IMR-90 (cell line): ENCODE measurements around the gene OR5A2. TPM values are rescaled to one million over a fixed set of nuclear protein-coding genes. Genes with fewer than 3 reads are reported as not detected.

Source experiments
- ATAC-seq: fragments of 200-7000 bp; cut with Tn5 transposase; 2 replicates; pipeline ENCODE4 v1.9.1; 2020; ENCODE audit warnings: low read depth, mild to moderate bottlenecking, moderate library complexity
- BruUV-seq: library from RNA; stranded (reverse); fragments of 400-500 nt; replicated peaks from 2 replicates; lab custom pipeline; 2021; lab: Mats Ljungman, UMichigan
- CTCF ChIA-PET: fragments of 300-600 bp; formaldehyde crosslinking; extraction: SDS; loops from one replicate; lab custom pipeline; 2021; ENCODE audit warnings: antibody characterized with exemption; lab: Yijun Ruan, JAX
- POLR2A ChIA-PET: fragments of 300-600 bp; sonication (Branson Sonifier 250); formaldehyde crosslinking; loops from one replicate; lab custom pipeline; 2022; ENCODE audit warnings: antibody characterized with exemption; ENCODE audit not compliant: unreplicated experiment; lab: Charles Lee
- DNase-seq: peaks from one replicate; pipeline ENCODE4 v3.0.0; 2013
- H2AFZ ChIP-seq: replicated peaks from 2 replicates; pipeline ENCODE3; 2013; ENCODE audit warnings: low read length, mild to moderate bottlenecking; ENCODE audit not compliant: poor library complexity
- H2AK5ac ChIP-seq: 2 replicates; pipeline ENCODE4 v1.6.1; 2013; ENCODE audit warnings: low read depth, low read length, inconsistent platforms
- H2AK9ac ChIP-seq: replicated peaks from 2 replicates; pipeline ENCODE3; 2013; ENCODE audit warnings: mild to moderate bottlenecking, low read depth, low read length, moderate library complexity; ENCODE audit not compliant: poor library complexity
- H2BK120ac ChIP-seq: 2 replicates; pipeline ENCODE4 v1.6.1; 2013; ENCODE audit warnings: low read depth, low read length, inconsistent platforms
- H2BK15ac ChIP-seq: 3 replicates; pipeline ENCODE4 v1.6.1; 2013; ENCODE audit warnings: low read depth, low read length, inconsistent platforms
- H2BK20ac ChIP-seq: 2 replicates; pipeline ENCODE4 v1.6.1; 2013; ENCODE audit warnings: low read depth, mild to moderate bottlenecking, inconsistent platforms, low read length, moderate library complexity
- H2BK5ac ChIP-seq: 2 replicates; pipeline ENCODE4 v1.6.1; 2013; ENCODE audit warnings: mild to moderate bottlenecking, low read depth, low read length, inconsistent platforms; ENCODE audit not compliant: poor library complexity, severe bottlenecking
- H3K14ac ChIP-seq: replicated peaks from 2 replicates; pipeline ENCODE4 v1.6.1; 2013; ENCODE audit warnings: low read depth, low read length, inconsistent platforms
- H3K18ac ChIP-seq: 2 replicates; pipeline ENCODE4 v1.6.1; 2013; ENCODE audit warnings: low read depth, low read length, control low read depth
- H3K23ac ChIP-seq: 2 replicates; pipeline ENCODE4 v1.6.1; 2013; ENCODE audit warnings: low read depth, low read length, inconsistent platforms
- H3K27ac ChIP-seq: 2 replicates; pipeline ENCODE4 v1.5.1; 2013; ENCODE audit warnings: mild to moderate bottlenecking, control low read depth, low read length; ENCODE audit not compliant: insufficient read depth
- H3K27me3 ChIP-seq: 2 replicates; pipeline ENCODE4 v1.6.1; 2013; ENCODE audit warnings: low read length; ENCODE audit not compliant: control insufficient read depth, insufficient read depth
- H3K36me3 ChIP-seq: 2 replicates; pipeline ENCODE4 v1.6.1; 2013; ENCODE audit warnings: low read length, mixed read lengths; ENCODE audit not compliant: control insufficient read depth, insufficient read depth
- H3K4ac ChIP-seq: 2 replicates; pipeline ENCODE4 v1.6.1; 2013; ENCODE audit warnings: low read depth, low read length, inconsistent platforms
- H3K4me1 ChIP-seq: 2 replicates; pipeline ENCODE4 v1.6.1; 2013; ENCODE audit warnings: low read length, mixed read lengths; ENCODE audit not compliant: control insufficient read depth, insufficient read depth
- H3K4me2 ChIP-seq: 2 replicates; pipeline ENCODE4 v1.6.1; 2013; ENCODE audit warnings: low read depth, mild to moderate bottlenecking, control low read depth, low read length, moderate library complexity
- H3K4me3 ChIP-seq: 2 replicates; pipeline ENCODE4 v1.5.1; 2013; ENCODE audit warnings: low read depth, mild to moderate bottlenecking, control low read depth, low read length, moderate library complexity; ENCODE audit not compliant: insufficient read depth
- H3K56ac ChIP-seq: 2 replicates; pipeline ENCODE4 v1.6.1; 2013; ENCODE audit warnings: low read length, inconsistent platforms; ENCODE audit not compliant: insufficient read depth; ENCODE audit errors: extremely low read depth
- H3K79me1 ChIP-seq, 2 experiments: 2 replicates each; pipeline ENCODE4 v1.6.1; 2013; ENCODE audit warnings: low read length in 2 of 2, inconsistent platforms in 1 of 2, low read depth in 1 of 2
- H3K9ac ChIP-seq: 2 replicates; pipeline ENCODE4 v1.6.1; 2013; ENCODE audit warnings: low read depth, low read length, control low read depth
- H3K9me1 ChIP-seq: 2 replicates; pipeline ENCODE4 v1.6.1; 2013; ENCODE audit warnings: low read length, inconsistent platforms; ENCODE audit not compliant: insufficient read depth
- H3K9me3 ChIP-seq: 2 replicates; pipeline ENCODE4 v1.6.1; 2013; ENCODE audit warnings: low read length; ENCODE audit not compliant: control insufficient read depth, insufficient read depth
- H4K20me1 ChIP-seq: 2 replicates; pipeline ENCODE4 v1.6.1; 2013; ENCODE audit warnings: low read length, inconsistent platforms; ENCODE audit not compliant: insufficient read depth
- H4K5ac ChIP-seq: 2 replicates; pipeline ENCODE4 v1.6.1; 2013; ENCODE audit warnings: mild to moderate bottlenecking, low read depth, low read length, control low read depth
- H4K8ac ChIP-seq, 2 experiments: 2 replicates each; pipeline ENCODE4 v1.6.1; 2013; ENCODE audit warnings: low read depth in 2 of 2, low read length in 2 of 2, control low read depth in 1 of 2, inconsistent platforms in 1 of 2
- H4K91ac ChIP-seq: 2 replicates; pipeline ENCODE4 v1.6.1; 2013; ENCODE audit warnings: low read depth, low read length, inconsistent platforms; ENCODE audit not compliant: insufficient read depth
- BHLHE40 ChIP-seq: fragments of 150-350 bp; IDR thresholded peaks from 2 replicates; pipeline ENCODE4 v1.6.1; 2016; ENCODE audit warnings: mild to moderate bottlenecking, low read depth, low read length
- NFE2L2 ChIP-seq: fragments of 150-350 bp; IDR thresholded peaks from 2 replicates; pipeline ENCODE4 v1.6.1; 2016; ENCODE audit warnings: low read depth, mild to moderate bottlenecking, low read length
- RCOR1 ChIP-seq: IDR thresholded peaks from 2 replicates; pipeline ENCODE4 v1.6.1; 2012; ENCODE audit warnings: mild to moderate bottlenecking, low read length, improper control_type of control experiment; ENCODE audit not compliant: insufficient replicate concordance
- RFX5 ChIP-seq: IDR thresholded peaks from 2 replicates; pipeline ENCODE4 v1.8.0; 2012; ENCODE audit warnings: low read depth, mild to moderate bottlenecking, low read length, moderate library complexity
- WGBS, 2 experiments: methylation state at CpG; one replicate each; pipeline versions ENCODE4 v1.1.5 to v1.1.7; 2013; ENCODE audit warnings: missing lambda C conversion rate in 2 of 2; ENCODE audit not compliant: insufficient read length in 1 of 2; ENCODE audit errors: extremely low coverage in 2 of 2; 5-methylcytosine and 5-hydroxymethylcytosine counted together
- dilution Hi-C: fragments of 300-500 bp; cut with HindIII; formaldehyde crosslinking; loops from one replicate; pipeline ENCODE4 v1.14.3; 2018; ENCODE audit warnings: low sequenced_read_pairs; ENCODE audit not compliant: unreplicated experiment
- in situ Hi-C: fragments of 300-500 bp; cut with MboI; formaldehyde crosslinking; loops from 3 replicates; pipeline ENCODE4 v1.14.3; 2019; ENCODE audit warnings: low sequenced_read_pairs, inconsistent platforms, mixed read lengths
- intact Hi-C: fragments of 100-400 bp; cut with micrococcal nuclease; formaldehyde crosslinking; loops from 2 replicates; pipeline ENCODE4 v1.10.0; 2022
- polyA plus RNA-seq, 3 experiments: library from polyadenylated mRNA; depleted of rRNA; stranded (reverse); fragments of >200 nt; gene quantifications; 2 replicates each; pipeline ENCODE4 v1.2.3, GENCODE V29; 2012; ENCODE audit warnings: low replicate concordance in 1 of 3
- total RNA-seq: library from RNA; depleted of rRNA; stranded (reverse); fragments of >200 nt; gene quantifications from 2 replicates; pipeline ENCODE4 v1.2.3, GENCODE V29; 2012

Gene OR5A2
- total and polyA plus RNA-seq, 2 of the 4 experiments (the other 2 are of a cell fraction), result not detected

DNA sequence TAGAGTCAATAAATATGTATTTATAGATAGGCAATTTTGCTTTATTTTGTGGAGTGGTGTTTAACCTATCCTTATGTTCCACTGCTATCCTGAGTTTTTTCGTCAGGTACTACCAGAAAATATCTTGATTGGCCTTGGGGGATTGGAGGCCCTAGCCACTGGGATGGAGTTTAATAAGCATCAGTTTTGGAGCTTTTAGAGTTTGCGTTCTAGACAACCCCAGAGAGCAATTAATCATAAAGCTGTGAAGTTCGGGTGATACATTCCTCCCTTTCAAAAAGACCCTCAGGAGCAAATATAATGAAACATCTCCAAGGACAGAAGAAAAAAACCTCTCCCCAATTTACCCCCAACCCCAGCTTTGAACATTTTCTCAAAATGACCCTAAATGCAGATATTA is 10.0 kb upstream of the OR5A2 start, which contains the start of gene OR5A1:
Gene OR5A1 (plus strand): TSS at position 301 of the 400 bp plus-strand sequence. CDS start 6,700 bp downstream, outside the sequence.
- intact Hi-C loops, result no loop called here

More for the DNA sequence above, 10.0 kb upstream of the OR5A2 start, which contains the start of gene OR5A1:
- Histone ChIP-seq H2BK20ac (no peak within 1 kb of the TSS), H4K8ac (no peak within 1 kb of the TSS), H3K23ac (no peak within 1 kb of the TSS), H3K27ac (no peak within 1 kb of the TSS), H3K9me1 (no peaks in the 10 kb centered on the region), H4K91ac (no peak within 1 kb of the TSS), H3K9me3 (no peaks in the 10 kb centered on the region), H3K9ac (no peak within 1 kb of the TSS), H3K79me1 (no peaks in the 10 kb centered on the region), H2BK15ac (no peak within 1 kb of the TSS), H3K4ac (no peak within 1 kb of the TSS), H3K4me2 (no peak within 1 kb of the TSS), H3K4me3 (no peak within 1 kb of the TSS), H2AFZ (no peak within 1 kb of the TSS), H4K20me1 (no peaks in the 10 kb centered on the region), H3K4me1 (no peaks in the 10 kb centered on the region), H3K27me3 (no peaks in the 10 kb centered on the region), H4K5ac (no peak within 1 kb of the TSS), H2AK9ac (no peak within 1 kb of the TSS), H3K36me3 (no peaks in the 10 kb centered on the region), H3K18ac (no peak within 1 kb of the TSS), H2AK5ac (no peak within 1 kb of the TSS), H3K14ac (no peak within 1 kb of the TSS), H2BK120ac (no peak within 1 kb of the TSS), H3K56ac (no peak within 1 kb of the TSS), H2BK5ac (no peak within 1 kb of the TSS)
- no peak for DNase-seq
- ChIA-PET CTCF (interaction anchor here (1.5 kb wide), 1 partner anchor 265 kb away, joined by 4 read pairs; the partner anchor contains the start of gene DTX4), POLR2A (no interaction called here)
- dilution Hi-C loops (no loop called here), in situ Hi-C loops (no loop called here)
- no CpG with 5 or more reads among the region's 3 CpGs for WGBS, 2 experiments
- ATAC-seq, result no peak
- no TSS peak for BruUV-seq
- no peak for TF ChIP-seq RCOR1
- no peak for TF ChIP-seq NFE2L2
- no peak for TF ChIP-seq RFX5
- TF ChIP-seq BHLHE40, result no peak
